HG02943 (cell line): Measurements from ENCODE around the gene ENC1.
A peak's percentile ranks its signal among the peaks of the same experiment; 100 is the strongest.

ENCODE experiments used
- ATAC-seq: cut with Tn5 transposase; IDR thresholded peaks from one replicate; pipeline ENCODE4 v1.9.1; 2021; ENCODE audit warnings: mild to moderate bottlenecking, low read depth, moderate library complexity; ENCODE audit not compliant: unreplicated experiment

ENC1 gene

DNA sequence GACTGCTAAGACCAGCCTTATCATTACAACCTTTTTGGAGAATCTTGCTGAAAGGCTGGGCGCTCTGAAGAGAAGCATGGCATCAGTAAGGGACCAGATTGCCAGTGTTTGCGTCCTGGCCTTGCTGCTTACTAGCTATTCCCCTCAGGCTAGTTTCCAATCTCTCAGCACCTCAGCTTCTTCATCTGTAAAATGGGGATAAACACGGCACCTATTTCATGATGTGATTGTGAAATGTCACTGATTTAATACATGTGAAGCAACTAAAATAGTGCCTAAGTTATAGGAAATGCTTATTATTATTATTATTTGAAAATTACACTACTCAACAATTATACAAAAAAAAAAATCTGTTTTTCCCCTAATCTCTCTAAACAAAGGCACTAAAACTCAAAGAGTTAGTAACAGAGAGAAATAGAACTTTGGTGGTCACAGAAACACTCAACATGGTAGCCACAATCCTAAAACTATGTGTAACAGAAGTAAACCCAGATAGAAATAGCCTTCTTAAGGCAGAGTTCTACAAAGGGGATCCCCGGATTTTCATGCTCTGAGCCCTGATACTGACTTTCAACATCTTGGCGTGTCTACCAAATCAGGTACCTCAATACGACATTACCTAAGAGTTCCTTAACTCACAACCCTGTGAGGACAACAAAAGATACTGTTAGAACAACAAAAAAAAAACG, 62.0 kb downstream of the ENC1 start:
- peak; percentile 15 for ATAC-seq
